Mucosa of rectum (tissue), 2 donors: ENCODE measurements around the gene COX5B.

ENCODE experiments used
- H3K27ac ChIP-seq, 2 donors: one replicate each; pipeline ENCODE4 v1.7.0; 2013; ENCODE audit warnings: inconsistent platforms in 2 of 2, low read depth in 2 of 2, low read length in 2 of 2
- H3K27me3 ChIP-seq, 2 donors: one replicate each; pipeline ENCODE4 v1.7.0; 2013; ENCODE audit warnings: low read length in 2 of 2; ENCODE audit not compliant: control insufficient read depth in 2 of 2, insufficient read depth in 2 of 2
- H3K36me3 ChIP-seq, 2 donors: one replicate each; pipeline ENCODE4 v1.7.0; 2013; ENCODE audit warnings: low read length in 2 of 2; ENCODE audit not compliant: control insufficient read depth in 2 of 2, insufficient read depth in 2 of 2
- H3K4me1 ChIP-seq, 2 donors: one replicate each; pipeline ENCODE4 v1.7.0; 2013; ENCODE audit warnings: low read length in 2 of 2, mild to moderate bottlenecking in 1 of 2; ENCODE audit not compliant: control insufficient read depth in 2 of 2, insufficient read depth in 2 of 2
- H3K4me3 ChIP-seq, 2 donors: one replicate each; pipeline ENCODE4 v1.7.0; 2013; ENCODE audit warnings: low read length in 2 of 2
- H3K9ac ChIP-seq, 2 donors: one replicate each; pipeline ENCODE4 v1.7.0; 2013; ENCODE audit warnings: low read length in 2 of 2, low read depth in 1 of 2, mild to moderate bottlenecking in 1 of 2
- H3K9me3 ChIP-seq, 2 donors: one replicate each; pipeline ENCODE4 v1.7.0; 2013; ENCODE audit warnings: low read length in 2 of 2; ENCODE audit not compliant: control insufficient read depth in 2 of 2
- donor health status: healthy.
- donor health status: Normal muscosa, but diverticular disease.

Gene COX5B

GRCh38 chr2:97653473-97653872 is 7.6 kb downstream of the COX5B start:
- H3K9ac ChIP-seq, result no peak overlapping the region
- H3K4me3 ChIP-seq, result no peak overlapping the region
- H3K4me1 ChIP-seq, result peaks cover 6 to 14% of the 10 kb centered on the region in 2 donors
- H3K27me3 ChIP-seq, result no peaks in the 10 kb centered on the region
- peaks cover 41 to 49% of the 10 kb centered on the region in 2 donors for H3K36me3 ChIP-seq
- no peaks in the 10 kb centered on the region for H3K9me3 ChIP-seq
- no peak overlapping the region for H3K27ac ChIP-seq

- Histone ChIP-seq H3K36me3 (peaks cover 41 to 48% of the 10 kb centered on the region in 2 donors), H3K4me1 (peaks cover 6 to 11% of the 10 kb centered on the region in 2 donors), H3K4me3 (no peak overlapping the region), H3K9ac (no peak overlapping the region), H3K27me3 (no peaks in the 10 kb centered on the region), H3K27ac (no peak overlapping the region), H3K9me3 (no peaks in the 10 kb centered on the region)
Observed at GRCh38 chr2:97653874-97654273, 8.0 kb downstream of the COX5B start.

- H3K9me3 ChIP-seq, result no peaks in the 10 kb centered on the region
- no peak overlapping the region for H3K9ac ChIP-seq
- no peak overlapping the region for H3K27ac ChIP-seq
- H3K4me1 ChIP-seq, result peaks cover 6 to 7% of the 10 kb centered on the region in 2 donors
- no peaks in the 10 kb centered on the region for H3K27me3 ChIP-seq
- no peak overlapping the region for H3K4me3 ChIP-seq
- peaks cover 40 to 48% of the 10 kb centered on the region in 2 donors for H3K36me3 ChIP-seq
Observed at GRCh38 chr2:97654309-97654708, 8.4 kb downstream of the COX5B start.

- Histone ChIP-seq H3K4me3 (no peak overlapping the region), H3K27ac (no peak overlapping the region), H3K9ac (no peak overlapping the region), H3K4me1 (peaks cover 2% of the 10 kb centered on the region in 2 donors), H3K36me3 (peaks cover 38 to 46% of the 10 kb centered on the region in 2 donors), H3K27me3 (no peaks in the 10 kb centered on the region), H3K9me3 (no peaks in the 10 kb centered on the region)
Observed at GRCh38 chr2:97654791-97655190, 8.9 kb downstream of the COX5B start.

GRCh38 chr2:97656129-97656755 is 10.4 kb downstream of the COX5B start:
- no peaks in the 10 kb centered on the region for H3K27me3 ChIP-seq
- no peak overlapping the region for H3K27ac ChIP-seq
- peaks cover 40 to 51% of the 10 kb centered on the region in 2 donors for H3K36me3 ChIP-seq
- H3K9ac ChIP-seq, result no peak overlapping the region
- H3K9me3 ChIP-seq, result no peaks in the 10 kb centered on the region
- H3K4me1 ChIP-seq, result no peaks in the 10 kb centered on the region
- H3K4me3 ChIP-seq, result no peak overlapping the region

GRCh38 chr2:97656905-97657587 is 11.2 kb downstream of the COX5B start:
- Histone ChIP-seq H3K4me3 (no peak overlapping the region), H3K27ac (no peak overlapping the region), H3K36me3 (peaks cover 40 to 51% of the 10 kb centered on the region in 2 donors), H3K9me3 (no peaks in the 10 kb centered on the region), H3K27me3 (no peaks in the 10 kb centered on the region), H3K9ac (no peak overlapping the region), H3K4me1 (peaks cover 4 to 5% of the 10 kb centered on the region in 2 donors)

- H3K36me3 ChIP-seq, result peaks cover 40 to 51% of the 10 kb centered on the region in 2 donors
Observed at GRCh38 chr2:97657986-97658690, 12.3 kb downstream of the COX5B start.

GRCh38 chr2:97658691-97659157 is 12.9 kb downstream of the COX5B start:
- no peaks in the 10 kb centered on the region for H3K27me3 ChIP-seq
- H3K9me3 ChIP-seq, result no peaks in the 10 kb centered on the region
- H3K36me3 ChIP-seq, result peaks cover 40 to 51% of the 10 kb centered on the region in 2 donors
- peaks cover 14 to 16% of the 10 kb centered on the region in 2 donors for H3K4me1 ChIP-seq
- no peak overlapping the region for H3K9ac ChIP-seq
- H3K4me3 ChIP-seq, result no peak overlapping the region
- no peak overlapping the region for H3K27ac ChIP-seq

More at GRCh38 chr2:97657986-97658690, 12.3 kb downstream of the COX5B start:
- Histone ChIP-seq H3K9ac (no peak overlapping the region), H3K27ac (no peak overlapping the region), H3K4me1 (peaks cover 14 to 15% of the 10 kb centered on the region in 2 donors), H3K9me3 (no peaks in the 10 kb centered on the region), H3K27me3 (no peaks in the 10 kb centered on the region), H3K4me3 (no peak overlapping the region)

- peaks cover 38 to 45% of the 10 kb centered on the region in 2 donors for H3K36me3 ChIP-seq
- H3K4me3 ChIP-seq, result no peak overlapping the region
- H3K9me3 ChIP-seq, result no peaks in the 10 kb centered on the region
- H3K9ac ChIP-seq, result no peak overlapping the region
- H3K27ac ChIP-seq, result no peak overlapping the region
- peaks cover 14 to 16% of the 10 kb centered on the region in 2 donors for H3K4me1 ChIP-seq
- H3K27me3 ChIP-seq, result no peaks in the 10 kb centered on the region
Observed at GRCh38 chr2:97659256-97660043, 13.6 kb downstream of the COX5B start.
